H9 (cell line): ENCODE results near the gene USPL1. TPM values are rescaled to one million over a fixed set of nuclear protein-coding genes. Genes with fewer than 3 reads are reported as not detected.

Source experiments
- DNase-seq: peaks from one replicate; pipeline ENCODE4 v3.0.0-alpha.2; 2017
- H2AFZ ChIP-seq: one replicate; pipeline ENCODE4 v1.6.1; 2013; ENCODE audit warnings: mild to moderate bottlenecking, low read length, control low read depth, moderate library complexity
- H2AK5ac ChIP-seq: 2 replicates; pipeline ENCODE4 v1.6.1; 2013; ENCODE audit warnings: low read length, control low read depth, mixed read lengths; ENCODE audit not compliant: insufficient read length
- H2BK120ac ChIP-seq: one replicate; pipeline ENCODE4 v1.6.1; 2013; ENCODE audit warnings: low read depth, mild to moderate bottlenecking, low read length, control low read depth, inconsistent platforms; ENCODE audit not compliant: poor library complexity, severe bottlenecking
- H2BK12ac ChIP-seq: 2 replicates; pipeline ENCODE4 v1.6.1; 2013; ENCODE audit warnings: low read length, control low read depth, mixed read lengths, low read depth; ENCODE audit not compliant: insufficient read length
- H2BK15ac ChIP-seq: 2 replicates; pipeline ENCODE4 v1.6.1; 2013; ENCODE audit warnings: low read depth, low read length, control low read depth
- H2BK20ac ChIP-seq: one replicate; pipeline ENCODE4 v1.6.1; 2013; ENCODE audit warnings: low read depth, mild to moderate bottlenecking, low read length, control low read depth, inconsistent platforms; ENCODE audit not compliant: poor library complexity, severe bottlenecking
- H2BK5ac ChIP-seq: 2 replicates; pipeline ENCODE4 v1.6.1; 2013; ENCODE audit warnings: low read length, control low read depth, mixed read lengths; ENCODE audit not compliant: insufficient read length
- H3K14ac ChIP-seq: 2 replicates; pipeline ENCODE4 v1.6.1; 2013; ENCODE audit warnings: low read length, control low read depth; ENCODE audit not compliant: insufficient read depth
- H3K18ac ChIP-seq: 2 replicates; pipeline ENCODE4 v1.6.1; 2013; ENCODE audit warnings: low read depth, mild to moderate bottlenecking, mixed read lengths, low read length, control low read depth; ENCODE audit not compliant: insufficient read length
- H3K23ac ChIP-seq: 2 replicates; pipeline ENCODE4 v1.6.1; 2013; ENCODE audit warnings: low read length, control low read depth, mixed read lengths, low read depth; ENCODE audit not compliant: insufficient read length
- H3K23me2 ChIP-seq: 2 replicates; pipeline ENCODE4 v1.6.1; 2013; ENCODE audit warnings: low read depth, mild to moderate bottlenecking, mixed read lengths, low read length, control low read depth; ENCODE audit not compliant: insufficient read length, poor library complexity, severe bottlenecking
- H3K27ac ChIP-seq: 2 replicates; pipeline ENCODE4 v1.5.1; 2013; ENCODE audit warnings: low read length, control low read depth, mixed read lengths, low read depth; ENCODE audit not compliant: insufficient read length
- H3K27me3 ChIP-seq: 2 replicates; pipeline ENCODE4 v1.6.1; 2013; ENCODE audit warnings: low read length, control low read depth, inconsistent platforms; ENCODE audit not compliant: insufficient read depth
- H3K4ac ChIP-seq: 2 replicates; pipeline ENCODE4 v1.6.1; 2013; ENCODE audit warnings: low read depth, mild to moderate bottlenecking, control low read depth, inconsistent platforms, low read length, moderate library complexity
- H3K4me1 ChIP-seq: 2 replicates; pipeline ENCODE4 v1.6.1; 2013; ENCODE audit warnings: low read length, control low read depth, inconsistent platforms; ENCODE audit not compliant: insufficient read depth
- H3K4me2 ChIP-seq: 2 replicates; pipeline ENCODE4 v1.6.1; 2013; ENCODE audit warnings: low read length, control low read depth, mixed read lengths; ENCODE audit not compliant: insufficient read length, insufficient read depth
- H3K56ac ChIP-seq: 2 replicates; pipeline ENCODE4 v1.6.1; 2013; ENCODE audit warnings: low read depth, mild to moderate bottlenecking, mixed read lengths, low read length, control low read depth; ENCODE audit not compliant: insufficient read length
- H3K79me1 ChIP-seq: 2 replicates; pipeline ENCODE4 v1.6.1; 2013; ENCODE audit warnings: low read depth, mild to moderate bottlenecking, moderate library complexity, low read length, control low read depth, inconsistent platforms; ENCODE audit not compliant: insufficient read depth, poor library complexity, severe bottlenecking
- H3K79me2 ChIP-seq: 2 replicates; pipeline ENCODE4 v1.6.1; 2013; ENCODE audit warnings: low read length, control low read depth, inconsistent platforms; ENCODE audit not compliant: insufficient read depth
- H3K9ac ChIP-seq: 2 replicates; pipeline ENCODE4 v1.6.1; 2013; ENCODE audit warnings: low read length, control low read depth, mixed read lengths; ENCODE audit not compliant: insufficient read length; ENCODE audit errors: extremely low read depth
- H3K9me3 ChIP-seq: one replicate; pipeline ENCODE4 v1.6.1; 2013; ENCODE audit warnings: low read depth, low read length, inconsistent platforms; ENCODE audit not compliant: control insufficient read depth
- H3T11ph ChIP-seq: one replicate; pipeline ENCODE4 v1.6.1; 2013; ENCODE audit warnings: mild to moderate bottlenecking, low read length, control low read depth, inconsistent platforms
- H4K20me1 ChIP-seq: one replicate; pipeline ENCODE4 v1.6.1; 2013; ENCODE audit not compliant: control insufficient read depth, insufficient read length, insufficient read depth
- H4K5ac ChIP-seq: 2 replicates; pipeline ENCODE4 v1.6.1; 2013; ENCODE audit warnings: low read depth, mild to moderate bottlenecking, mixed read lengths, low read length, control low read depth; ENCODE audit not compliant: insufficient read length
- H4K8ac ChIP-seq: replicated peaks from 2 replicates; pipeline ENCODE4 v1.6.1; 2013; ENCODE audit warnings: low read length, control low read depth, mixed read lengths, low read depth; ENCODE audit not compliant: insufficient read length
- H4K91ac ChIP-seq: 2 replicates; pipeline ENCODE4 v1.6.1; 2013; ENCODE audit warnings: low read depth, mild to moderate bottlenecking, moderate library complexity, mixed read lengths, low read length, control low read depth; ENCODE audit not compliant: insufficient read length
- H3K27ac Mint-ChIP-seq, 3 experiments: 2 replicates in 2 of 3; 3 replicates in 1 of 3; pipeline ENCODE4 v1.8.0; 2020 to 2021; ENCODE audit warnings: mixed read lengths in 3 of 3, mild to moderate bottlenecking in 1 of 3, moderate library complexity in 1 of 3
- H3K27me3 Mint-ChIP-seq: 2 replicates; pipeline ENCODE4 v1.8.0; 2021; ENCODE audit warnings: low read depth, mild to moderate bottlenecking, moderate library complexity, mixed read lengths
- H3K36me3 Mint-ChIP-seq, 3 experiments: 2 replicates in 2 of 3; 3 replicates in 1 of 3; pipeline ENCODE4 v1.8.0; 2020 to 2021; ENCODE audit warnings: low read depth in 3 of 3, mixed read lengths in 3 of 3; ENCODE audit not compliant: insufficient read depth in 1 of 3
- H3K4me1 Mint-ChIP-seq, 2 experiments: 2 replicates each; pipeline ENCODE4 v1.8.0; 2020; ENCODE audit warnings: mixed read lengths in 2 of 2
- H3K4me3 Mint-ChIP-seq, 2 experiments: 2 replicates in 1 of 2; 3 replicates in 1 of 2; pipeline ENCODE4 v1.8.0; 2020 to 2021; ENCODE audit warnings: mild to moderate bottlenecking in 2 of 2, mixed read lengths in 2 of 2, moderate library complexity in 1 of 2
- H3K9me3 Mint-ChIP-seq, 2 experiments: 2 replicates in 1 of 2; 3 replicates in 1 of 2; pipeline ENCODE4 v1.8.0; 2020; ENCODE audit warnings: mild to moderate bottlenecking in 2 of 2, mixed read lengths in 2 of 2, moderate library complexity in 1 of 2
- CTCF ChIP-seq: fragments of 200-600 bp; sonication (generic); conservative IDR thresholded peaks from 3 replicates; pipeline ENCODE4 v1.8.0; 2021; ENCODE audit warnings: antibody characterized with exemption, mild to moderate bottlenecking
- WGBS: extraction: QIAGEN DNeasy Blood & Tissue Kit; methylation state at CpG from one replicate; pipeline ENCODE4 v1.1.7; 2013; ENCODE audit warnings: missing lambda C conversion rate, low lambda C conversion rate, mixed read lengths; ENCODE audit not compliant: insufficient read length; ENCODE audit errors: extremely low coverage; 5-methylcytosine and 5-hydroxymethylcytosine counted together
- total RNA-seq: library from RNA; stranded (reverse); gene quantifications from 2 replicates; pipeline ENCODE4 v1.2.1, GENCODE V29; 2021

The USPL1 gene
- total RNA-seq, 1 experiment from 2014 or later = 17.6 TPM

DNA sequence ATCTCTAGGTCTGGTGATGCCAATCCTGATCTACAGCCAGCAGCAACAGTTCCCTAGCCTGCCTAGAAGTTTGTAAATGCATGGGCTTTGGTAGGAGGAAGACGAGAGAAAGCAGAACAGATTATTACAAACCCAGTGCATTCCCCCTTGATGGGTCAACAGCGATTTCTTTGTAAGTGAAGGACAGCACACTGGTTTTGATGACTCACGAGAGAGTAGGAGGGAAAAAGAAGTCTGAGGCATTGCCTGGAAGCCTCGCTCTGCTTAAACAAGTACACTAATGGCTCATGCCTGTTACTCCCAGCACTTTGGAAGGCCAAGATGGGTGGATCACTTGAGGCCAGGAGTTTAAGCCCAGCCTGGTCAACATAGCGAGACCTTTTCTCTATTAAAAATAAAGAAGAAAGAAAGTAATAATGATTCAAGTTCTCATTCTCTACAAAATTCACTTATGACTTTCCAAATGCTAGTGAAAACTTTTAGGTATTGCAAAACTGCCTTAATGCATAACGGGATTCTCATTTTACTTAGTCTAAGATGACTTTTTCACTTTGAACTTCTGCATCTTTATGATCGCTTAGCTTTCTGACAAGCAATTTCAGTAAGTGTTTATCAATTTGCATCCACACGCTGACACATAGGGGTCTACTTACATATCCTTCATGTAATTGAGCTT is 47.7 kb upstream of the USPL1 start:
- no peaks in the 10 kb centered on the region for H3K9me3 ChIP-seq
- no peak for TF ChIP-seq CTCF
- no peak overlapping the region for H3K18ac ChIP-seq
- no peak overlapping the region for H2AK5ac ChIP-seq
- no peak overlapping the region for H2BK12ac ChIP-seq
- Mint-ChIP-seq H3K4me1 (peaks cover 11 to 18% of the 10 kb centered on the region in 2 experiments), H3K36me3 (no peaks in the 10 kb centered on the region), H3K27ac (peak overlapping the region in 1 of 3 experiments; percentile 41; a peak in 1 of 7 replicates), H3K9me3 (no peaks in the 10 kb centered on the region), H3K27me3 (no peaks in the 10 kb centered on the region), H3K4me3 (no peak overlapping the region)
- DNase-seq = peak; percentile 37
- no peak overlapping the region for H3K56ac ChIP-seq
- no peak overlapping the region for H3K4me2 ChIP-seq
- H3K9ac ChIP-seq = no peak overlapping the region
- H2AFZ ChIP-seq = no peak overlapping the region
- no peak overlapping the region for H2BK15ac ChIP-seq
- H4K8ac ChIP-seq = no peak overlapping the region
- H3K23ac ChIP-seq = no peak overlapping the region
- H2BK20ac ChIP-seq = no peak overlapping the region
- H3K79me1 ChIP-seq = no peaks in the 10 kb centered on the region
- no peaks in the 10 kb centered on the region for H4K20me1 ChIP-seq
- no peak overlapping the region for H2BK120ac ChIP-seq
- no peaks in the 10 kb centered on the region; the same call in 1 of the 2 replicates for H3K4me1 ChIP-seq
- H3K79me2 ChIP-seq = no peaks in the 10 kb centered on the region
- H3K4ac ChIP-seq = no peak overlapping the region
- H3K27ac ChIP-seq = no peak overlapping the region
- no peak overlapping the region for H3T11ph ChIP-seq
- H2BK5ac ChIP-seq = no peak overlapping the region
- H3K14ac ChIP-seq = no peak overlapping the region
- no peaks in the 10 kb centered on the region for H3K27me3 ChIP-seq
- no peaks in the 10 kb centered on the region for H3K23me2 ChIP-seq
- H4K5ac ChIP-seq = no peak overlapping the region
- H4K91ac ChIP-seq = no peak overlapping the region
- WGBS = no CpG with 5 or more reads among the region's 8 CpGs
